HCT116 (cell line): ENCODE measurements around the gene ETAA1. TPM values are rescaled to one million over a fixed set of nuclear protein-coding genes. Genes with fewer than 3 reads are reported as not detected.

Source experiments
- ATAC-seq: fragments of 200-7000 bp; cut with Tn5 transposase; 2 replicates; pipeline ENCODE4 v1.9.1; 2020; ENCODE audit warnings: mild to moderate bottlenecking, moderate library complexity
- BruUV-seq: library from RNA; stranded (reverse); fragments of 400-500 nt; replicated peaks from 2 replicates; lab custom pipeline; 2021; lab: Mats Ljungman, UMichigan
- CTCF ChIA-PET: fragments of 300-600 bp; sonication (Branson Sonifier 250); formaldehyde crosslinking; loops from one replicate; lab custom pipeline; 2021; ENCODE audit warnings: antibody characterized with exemption; lab: Charles Lee
- POLR2A ChIA-PET: fragments of 300-600, 350-600 bp; sonication (Branson Sonifier 250); formaldehyde crosslinking; loops from one replicate; lab custom pipeline; 2021; ENCODE audit warnings: antibody characterized with exemption; lab: Charles Lee
- RAD21 ChIA-PET, 2 experiments: fragments of 300-600 bp; sonication (Branson Sonifier 250); formaldehyde crosslinking; loops; one replicate each; lab custom pipeline; 2023; ENCODE audit warnings: low total read pairs in 2 of 2; ENCODE audit not compliant: uncharacterized antibody in 2 of 2, unreplicated experiment in 2 of 2, low non-redundant PET in 1 of 2; lab: Charles Lee
- DNase-seq: peaks from one replicate; pipeline ENCODE4 v3.0.0-alpha.2; 2010; ENCODE audit warnings: low read depth, low spot score
- H2AFZ ChIP-seq: fragments of 200-600 bp; shearing (Covaris generic), sonication (generic); 2 replicates; pipeline ENCODE4 v1.6.1; 2017; ENCODE audit warnings: low read depth, mixed run types, mixed read lengths, antibody characterized with exemption, low read length; ENCODE audit not compliant: poor library complexity, severe bottlenecking
- H3K27ac ChIP-seq: 2 replicates; pipeline ENCODE4 v1.5.1; 2012; ENCODE audit warnings: low read depth, low read length
- H3K27me3 ChIP-seq: fragments of 200-600 bp; sonication (generic); 2 replicates; pipeline ENCODE4 v1.6.1; 2016; ENCODE audit warnings: mixed run types, low read length, mixed read lengths; ENCODE audit not compliant: insufficient read depth
- H3K36me3 ChIP-seq, 2 experiments: fragments of 200-500 bp in 1 of 2; fragments of 200-600 bp in 1 of 2; sonication (Bioruptor generic) in 1 of 2; sonication (generic) in 1 of 2; 2 replicates each; pipeline versions ENCODE4 v1.5.1 to v1.6.1; 2014 to 2016; ENCODE audit warnings: low read length in 2 of 2, inconsistent platforms in 1 of 2, mixed read lengths in 1 of 2, mixed run types in 1 of 2; ENCODE audit not compliant: insufficient read depth in 2 of 2, control insufficient read depth in 1 of 2
- H3K4me1 ChIP-seq, 2 experiments: fragments of 200-600 bp in 1 of 2; sonication (generic) in 1 of 2; 2 replicates each; pipeline versions ENCODE4 v1.5.1 to v1.6.1; 2012 to 2017; ENCODE audit warnings: low read length in 2 of 2, inconsistent platforms in 1 of 2, mild to moderate bottlenecking in 1 of 2, mixed read lengths in 1 of 2, mixed run types in 1 of 2, moderate library complexity in 1 of 2; ENCODE audit not compliant: insufficient read depth in 2 of 2, control insufficient read depth in 1 of 2
- H3K4me2 ChIP-seq: fragments of 200-600 bp; sonication (generic); 2 replicates; pipeline ENCODE4 v1.6.1; 2017; ENCODE audit warnings: mixed run types, low read length, mixed read lengths
- H3K4me3 ChIP-seq, 2 experiments: fragments of 200-600 bp in 1 of 2; sonication (generic) in 1 of 2; replicated peaks in 1 of 2; 2 replicates each; pipeline ENCODE4 v1.5.1; 2011 to 2016; ENCODE audit warnings: low read length in 2 of 2, control low read depth in 1 of 2, low read depth in 1 of 2, mild to moderate bottlenecking in 1 of 2, mixed read lengths in 1 of 2, mixed run types in 1 of 2
- H3K79me2 ChIP-seq: fragments of 200-600 bp; sonication (generic); 2 replicates; pipeline ENCODE4 v1.6.1; 2017; ENCODE audit warnings: mild to moderate bottlenecking, mixed run types, low read length, moderate library complexity, mixed read lengths; ENCODE audit not compliant: insufficient read depth
- H3K9ac ChIP-seq: fragments of 200-600 bp; sonication (generic); 2 replicates; pipeline ENCODE4 v1.6.1; 2016; ENCODE audit warnings: low read length, mixed read lengths
- H3K9me2 ChIP-seq: fragments of 200-600 bp; sonication (generic), shearing (Covaris generic); 2 replicates; pipeline ENCODE4 v1.6.1; 2017; ENCODE audit warnings: mixed run types, mild to moderate bottlenecking, moderate library complexity; ENCODE audit not compliant: insufficient read depth
- H3K9me3 ChIP-seq, 2 experiments: fragments of 200-500 bp in 1 of 2; fragments of 200-600 bp in 1 of 2; sonication (Bioruptor generic) in 1 of 2; sonication (generic) in 1 of 2; 2 replicates each; pipeline ENCODE4 v1.6.1; 2014 to 2017; ENCODE audit warnings: low read length in 2 of 2, mixed read lengths in 2 of 2, inconsistent platforms in 1 of 2, low read depth in 1 of 2, mild to moderate bottlenecking in 1 of 2, mixed run types in 1 of 2, moderate library complexity in 1 of 2; ENCODE audit not compliant: control insufficient read depth in 1 of 2, insufficient read depth in 1 of 2
- H4K20me1 ChIP-seq: fragments of 200-600 bp; sonication (generic), shearing (Covaris generic); 2 replicates; pipeline ENCODE4 v1.6.1; 2017; ENCODE audit warnings: mixed run types, mild to moderate bottlenecking, moderate library complexity; ENCODE audit not compliant: insufficient read depth
- CBX3 ChIP-seq: IDR thresholded peaks from 2 replicates; pipeline ENCODE4 v1.6.1; 2012; ENCODE audit warnings: low read depth
- FOSL1 ChIP-seq: IDR thresholded peaks from 2 replicates; pipeline ENCODE4 v1.6.1; 2012; ENCODE audit warnings: low read depth
- MAX ChIP-seq: IDR thresholded peaks from 2 replicates; pipeline ENCODE4 v1.6.1; 2012
- POLR2A ChIP-seq: IDR thresholded peaks from 2 replicates; pipeline ENCODE4 v1.7.0; 2011; ENCODE audit warnings: borderline replicate concordance; ENCODE audit not compliant: insufficient read depth, insufficient read length; ENCODE audit errors: extremely low read depth
- POLR2AphosphoS5 ChIP-seq: IDR thresholded peaks from 2 replicates; pipeline ENCODE4 v1.6.1; 2011; ENCODE audit warnings: mild to moderate bottlenecking, low read depth, low read length, moderate library complexity
- RAD21 ChIP-seq: IDR thresholded peaks from 2 replicates; pipeline ENCODE4 v1.6.1; 2012; ENCODE audit warnings: low read depth, mild to moderate bottlenecking
- SIN3A ChIP-seq: IDR thresholded peaks from 2 replicates; pipeline ENCODE4 v1.6.1; 2012; ENCODE audit warnings: low read depth
- SP1 ChIP-seq: IDR thresholded peaks from 2 replicates; pipeline ENCODE4 v1.6.1; 2012; ENCODE audit warnings: low read depth
- SRF ChIP-seq: IDR thresholded peaks from 2 replicates; pipeline ENCODE4 v1.6.1; 2012; ENCODE audit warnings: low read depth
- TCF7L2 ChIP-seq: IDR thresholded peaks from 2 replicates; pipeline ENCODE4 v1.7.0; 2011; ENCODE audit warnings: borderline replicate concordance, inconsistent platforms; ENCODE audit not compliant: insufficient read depth, insufficient read length; ENCODE audit errors: extremely low read depth
- ZFX ChIP-seq: fragments of 450-650 bp; IDR thresholded peaks from 2 replicates; pipeline ENCODE4 v1.6.1; 2017
- ZNF274 ChIP-seq: fragments of 200-500 bp; sonication (Bioruptor generic); IDR thresholded peaks from 2 replicates; pipeline ENCODE4 v1.6.1; 2014; ENCODE audit warnings: mild to moderate bottlenecking, low read depth, low read length, inconsistent platforms
- intact Hi-C: fragments of 100-400 bp; cut with micrococcal nuclease; formaldehyde crosslinking; loops from 2 replicates; pipeline ENCODE4 v1.10.0; 2022
- total RNA-seq: library from RNA; stranded (reverse); gene quantifications from one replicate; pipeline ENCODE4 v1.2.1, GENCODE V29; 2021; ENCODE audit not compliant: unreplicated experiment

ETAA1 gene
- total RNA-seq, 1 experiment from 2014 or later = 9.6 TPM

GRCh38 chr2:67399831-67400489, 2.8 kb downstream of the ETAA1 start:
- no peak overlapping the region for H3K27ac ChIP-seq
- RAD21 ChIA-PET = no interaction called here
- TF ChIP-seq SP1 = no peak
- TF ChIP-seq FOSL1 = no peak
- TF ChIP-seq CBX3 = no peak
- TF ChIP-seq MAX = no peak
- TF ChIP-seq TCF7L2 = no peak
- TF ChIP-seq, all 23 proteins: peak for 0
- Histone ChIP-seq H3K9me2 (no peaks in the 10 kb centered on the region), H3K4me3 (no peak overlapping the region), H3K4me1 (peaks cover 3 to 15% of the 10 kb centered on the region in 2 experiments; a peak in 2 of 4 replicates), H4K20me1 (no peaks in the 10 kb centered on the region), H3K79me2 (peaks cover 31% of the 10 kb centered on the region), H3K9me3 (no peaks in the 10 kb centered on the region), H3K9ac (no peak overlapping the region), H3K36me3 (peaks cover 14 to 21% of the 10 kb centered on the region in 2 experiments; a peak in 1 of 4 replicates), H3K27me3 (no peaks in the 10 kb centered on the region), H3K4me2 (no peak overlapping the region), H2AFZ (no peak overlapping the region)
- POLR2A ChIA-PET = no interaction called here
- intact Hi-C loops = no loop called here
- CTCF ChIA-PET = no interaction called here
- BruUV-seq = no TSS peak
- DNase-seq (no peak), ATAC-seq (no peak)

- Histone ChIP-seq H3K4me1 (peaks cover 3 to 15% of the 10 kb centered on the region in 2 experiments; a peak in 2 of 4 replicates), H4K20me1 (no peaks in the 10 kb centered on the region), H3K27me3 (no peaks in the 10 kb centered on the region), H3K9ac (no peak overlapping the region), H3K4me3 (no peak overlapping the region), H3K79me2 (peaks cover 31% of the 10 kb centered on the region), H3K9me2 (no peaks in the 10 kb centered on the region), H3K36me3 (peaks cover 15 to 25% of the 10 kb centered on the region in 2 experiments; a peak in 2 of 4 replicates), H3K27ac (no peak overlapping the region), H3K9me3 (no peaks in the 10 kb centered on the region)
- RAD21 ChIA-PET = no interaction called here
- intact Hi-C loops = no loop called here
- no peak for ATAC-seq
- no TSS peak for BruUV-seq
- POLR2A ChIA-PET = no interaction called here
- TF ChIP-seq ZNF274 (no peak), RAD21 (no peak), SIN3A (no peak), TCF7L2 (no peak), SRF (no peak), CBX3 (no peak), ZFX (no peak), SP1 (no peak), MAX (no peak), POLR2AphosphoS5 (no peak), POLR2A (no peak)
- TF ChIP-seq, all 23 proteins: peak for 0
- no peak for DNase-seq
- H3K4me2 ChIP-seq = no peak overlapping the region
- H2AFZ ChIP-seq = no peak overlapping the region
- CTCF ChIA-PET = no interaction called here
Observed at GRCh38 chr2:67400560-67401485, 3.7 kb downstream of the ETAA1 start.
